ENCODE data around the gene OBP2A. TPM values are rescaled to one million over a fixed set of nuclear protein-coding genes. Genes with fewer than 3 reads are reported as not detected.

Gene OBP2A
- polyA plus RNA-seq, 3 donors = not detected

GRCh38 chr9:135503371-135504261 lies 42.3 kb upstream of the OBP2A start:
- no peak overlapping the region for H3K4me3 Mint-ChIP-seq
- TF ChIP-seq CTCF (IDR thresholded peaks at IDR 0.05) = no peak
- peaks cover 0 to 7% (median 1%) of the 10 kb centered on the region in 7 donors for H3K9me3 Mint-ChIP-seq
- H3K27me3 Mint-ChIP-seq (ENCODE audit: low read depth in 3 of 3) = peaks cover 2 to 10% (median 9%) of the 10 kb centered on the region in 3 donors
- peaks cover 0 to 3% of the 10 kb centered on the region in 2 donors for H3K9me3 ChIP-seq (replicated peaks in 1 of 2; ENCODE audit: control insufficient read depth in 1 of 2, insufficient read depth in 1 of 2, low read length in 2 of 2)
- no peak overlapping the region for H3K4me3 ChIP-seq (replicated peaks in 1 of 3; ENCODE audit: low read depth in 2 of 3, low read length in 3 of 3)
- H3K4me1 Mint-ChIP-seq = peaks cover 21% of the 10 kb centered on the region
- H3K79me2 ChIP-seq (ENCODE audit: insufficient read depth, low read length) = peaks cover 11% of the 10 kb centered on the region
- peaks cover 22 to 39% of the 10 kb centered on the region in 2 donors for H3K36me3 Mint-ChIP-seq
- H3K36me3 ChIP-seq (replicated peaks in 1 of 2; ENCODE audit: control insufficient read depth in 1 of 2, insufficient read depth in 2 of 2, low read length in 2 of 2) = peaks cover 17 to 33% of the 10 kb centered on the region in 2 donors
- no peak overlapping the region for H3K4me2 ChIP-seq (replicated peaks; ENCODE audit: extremely low read depth, low read length, poor library complexity, severe bottlenecking)
- H3K4me1 ChIP-seq (ENCODE audit: control insufficient read depth in 1 of 2, insufficient read depth in 2 of 2, low read length in 2 of 2) = peaks cover 22 to 30% of the 10 kb centered on the region in 2 donors
- H3K27ac ChIP-seq (ENCODE audit: low read depth in 1 of 2, low read length in 2 of 2) = no peak overlapping the region
- H3K27me3 ChIP-seq (ENCODE audit: control insufficient read depth in 2 of 2, insufficient read depth in 2 of 2, low read length in 2 of 2) = no peaks in the 10 kb centered on the region
- intact Hi-C loops (cut with micrococcal nuclease) = no loop called here
- H4K20me1 ChIP-seq (ENCODE audit: insufficient read depth, low read length) = peaks cover 31% of the 10 kb centered on the region
- no peak for DNase-seq
- H3K9ac ChIP-seq (ENCODE audit: insufficient read depth, low read length, poor library complexity, severe bottlenecking) = no peak overlapping the region
- WGBS (ENCODE audit: insufficient coverage) = 96% methylated on average over 34 of the region's 41 CpGs
- no peak overlapping the region for H2AFZ ChIP-seq (ENCODE audit: insufficient read depth, low read depth, low read length, poor library complexity, severe bottlenecking)
- peak overlapping the region in 2 of 7 donors; percentile 9 to 59 for H3K27ac Mint-ChIP-seq

- Histone ChIP-seq H2AFZ (ENCODE audit: insufficient read depth, low read depth, low read length, poor library complexity, severe bottlenecking) (no peak overlapping the region), H3K4me1 (ENCODE audit: control insufficient read depth in 1 of 2, insufficient read depth in 2 of 2, low read length in 2 of 2) (peaks cover 17 to 24% of the 10 kb centered on the region in 2 donors), H3K4me3 (replicated peaks in 1 of 3; ENCODE audit: low read depth in 2 of 3, low read length in 3 of 3) (no peak overlapping the region), H3K79me2 (ENCODE audit: insufficient read depth, low read length) (peaks cover 11% of the 10 kb centered on the region), H4K20me1 (ENCODE audit: insufficient read depth, low read length) (peaks cover 31% of the 10 kb centered on the region), H3K9me3 (replicated peaks in 1 of 2; ENCODE audit: control insufficient read depth in 1 of 2, insufficient read depth in 1 of 2, low read length in 2 of 2) (peaks cover 0 to 6% of the 10 kb centered on the region in 2 donors), H3K27ac (ENCODE audit: low read depth in 1 of 2, low read length in 2 of 2) (no peak overlapping the region), H3K27me3 (ENCODE audit: control insufficient read depth in 2 of 2, insufficient read depth in 2 of 2, low read length in 2 of 2) (no peaks in the 10 kb centered on the region), H3K36me3 (replicated peaks in 1 of 2; ENCODE audit: control insufficient read depth in 1 of 2, insufficient read depth in 2 of 2, low read length in 2 of 2) (peaks cover 17 to 33% of the 10 kb centered on the region in 2 donors), H3K4me2 (replicated peaks; ENCODE audit: extremely low read depth, low read length, poor library complexity, severe bottlenecking) (no peak overlapping the region), H3K9ac (ENCODE audit: insufficient read depth, low read length, poor library complexity, severe bottlenecking) (no peak overlapping the region)
- Mint-ChIP-seq H3K36me3 (peaks cover 22 to 39% of the 10 kb centered on the region in 2 donors), H3K4me1 (peaks cover 17% of the 10 kb centered on the region), H3K9me3 (peaks cover 0 to 16% (median 9%) of the 10 kb centered on the region in 7 donors), H3K27me3 (ENCODE audit: low read depth in 3 of 3) (peaks cover 1 to 5% (median 2%) of the 10 kb centered on the region in 3 donors), H3K27ac (no peak overlapping the region), H3K4me3 (no peak overlapping the region)
- DNase-seq = peak; percentile 33 to 53 (median 33)
- peak; percentile 79 for TF ChIP-seq CTCF (IDR thresholded peaks at IDR 0.05)
- intact Hi-C loops (cut with micrococcal nuclease) = no loop called here
- WGBS (ENCODE audit: insufficient coverage) = 75% methylated on average over 19 of the region's 21 CpGs
Observed at GRCh38 chr9:135504262-135505243, 41.4 kb upstream of the OBP2A start.
